Measurements from ENCODE around the gene PRMT7. TPM values are rescaled to one million over a fixed set of nuclear protein-coding genes. Genes with fewer than 3 reads are reported as not detected.

Gene PRMT7
- polyA plus RNA-seq, 1 donor from 2014 or later, result 203 TPM

GRCh38 chr16:68347605-68348004 lies 36.8 kb downstream of the PRMT7 start:
- Histone ChIP-seq H3K4me2 (ENCODE audit: low read length) (no peak overlapping the region), H3K36me3 (ENCODE audit: insufficient read depth, low read length) (no peaks in the 10 kb centered on the region), H3K9me3 (ENCODE audit: low read length) (no peaks in the 10 kb centered on the region), H3K79me2 (replicated peaks; ENCODE audit: insufficient read depth, low read length) (no peaks in the 10 kb centered on the region), H3K9me2 (ENCODE audit: insufficient read depth, low read length) (no peaks in the 10 kb centered on the region), H2AFZ (ENCODE audit: low read depth, low read length) (no peak overlapping the region), H4K20me1 (ENCODE audit: insufficient read depth) (no peaks in the 10 kb centered on the region), H3K9ac (ENCODE audit: low read length) (no peak overlapping the region), H3K27me3 (ENCODE audit: insufficient read depth, low read depth, low read length) (no peaks in the 10 kb centered on the region), H3F3A (ENCODE audit: insufficient read depth, low read length, poor library complexity, severe bottlenecking) (no peaks in the 10 kb centered on the region), H3K4me3 (ENCODE audit: low read length) (no peak overlapping the region), H3K27ac (ENCODE audit: low read length) (no peak overlapping the region)
- TF ChIP-seq, protein P1, sequence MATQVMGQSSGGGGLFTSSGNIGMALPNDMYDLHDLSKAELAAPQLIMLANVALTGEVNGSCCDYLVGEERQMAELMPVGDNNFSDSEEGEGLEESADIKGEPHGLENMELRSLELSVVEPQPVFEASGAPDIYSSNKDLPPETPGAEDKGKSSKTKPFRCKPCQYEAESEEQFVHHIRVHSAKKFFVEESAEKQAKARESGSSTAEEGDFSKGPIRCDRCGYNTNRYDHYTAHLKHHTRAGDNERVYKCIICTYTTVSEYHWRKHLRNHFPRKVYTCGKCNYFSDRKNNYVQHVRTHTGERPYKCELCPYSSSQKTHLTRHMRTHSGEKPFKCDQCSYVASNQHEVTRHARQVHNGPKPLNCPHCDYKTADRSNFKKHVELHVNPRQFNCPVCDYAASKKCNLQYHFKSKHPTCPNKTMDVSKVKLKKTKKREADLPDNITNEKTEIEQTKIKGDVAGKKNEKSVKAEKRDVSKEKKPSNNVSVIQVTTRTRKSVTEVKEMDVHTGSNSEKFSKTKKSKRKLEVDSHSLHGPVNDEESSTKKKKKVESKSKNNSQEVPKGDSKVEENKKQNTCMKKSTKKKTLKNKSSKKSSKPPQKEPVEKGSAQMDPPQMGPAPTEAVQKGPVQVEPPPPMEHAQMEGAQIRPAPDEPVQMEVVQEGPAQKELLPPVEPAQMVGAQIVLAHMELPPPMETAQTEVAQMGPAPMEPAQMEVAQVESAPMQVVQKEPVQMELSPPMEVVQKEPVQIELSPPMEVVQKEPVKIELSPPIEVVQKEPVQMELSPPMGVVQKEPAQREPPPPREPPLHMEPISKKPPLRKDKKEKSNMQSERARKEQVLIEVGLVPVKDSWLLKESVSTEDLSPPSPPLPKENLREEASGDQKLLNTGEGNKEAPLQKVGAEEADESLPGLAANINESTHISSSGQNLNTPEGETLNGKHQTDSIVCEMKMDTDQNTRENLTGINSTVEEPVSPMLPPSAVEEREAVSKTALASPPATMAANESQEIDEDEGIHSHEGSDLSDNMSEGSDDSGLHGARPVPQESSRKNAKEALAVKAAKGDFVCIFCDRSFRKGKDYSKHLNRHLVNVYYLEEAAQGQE (IDR thresholded peaks at IDR 0.05; ENCODE audit: borderline replicate concordance), result no peak
- TF ChIP-seq CTCF (IDR thresholded peaks at IDR 0.05; ENCODE audit: poor library complexity, severe bottlenecking) (no peak), RAD21 (conservative IDR thresholded peaks at IDR 0.05) (no peak), POLR2AphosphoS5 (IDR thresholded peaks at IDR 0.05) (no peak), MXI1 (conservative IDR thresholded peaks at IDR 0.05; ENCODE audit: poor library complexity, severe bottlenecking) (no peak), EP300 (conservative IDR thresholded peaks at IDR 0.05; ENCODE audit: poor library complexity, severe bottlenecking) (no peak), TAF1 (IDR thresholded peaks at IDR 0.05; ENCODE audit: low read depth) (no peak), SMC3 (conservative IDR thresholded peaks at IDR 0.05; ENCODE audit: poor library complexity) (no peak), EZH2 (IDR thresholded peaks at IDR 0.05; ENCODE audit: borderline replicate concordance, insufficient read depth, low read length, poor library complexity, severe bottlenecking) (no peak)

DNA sequence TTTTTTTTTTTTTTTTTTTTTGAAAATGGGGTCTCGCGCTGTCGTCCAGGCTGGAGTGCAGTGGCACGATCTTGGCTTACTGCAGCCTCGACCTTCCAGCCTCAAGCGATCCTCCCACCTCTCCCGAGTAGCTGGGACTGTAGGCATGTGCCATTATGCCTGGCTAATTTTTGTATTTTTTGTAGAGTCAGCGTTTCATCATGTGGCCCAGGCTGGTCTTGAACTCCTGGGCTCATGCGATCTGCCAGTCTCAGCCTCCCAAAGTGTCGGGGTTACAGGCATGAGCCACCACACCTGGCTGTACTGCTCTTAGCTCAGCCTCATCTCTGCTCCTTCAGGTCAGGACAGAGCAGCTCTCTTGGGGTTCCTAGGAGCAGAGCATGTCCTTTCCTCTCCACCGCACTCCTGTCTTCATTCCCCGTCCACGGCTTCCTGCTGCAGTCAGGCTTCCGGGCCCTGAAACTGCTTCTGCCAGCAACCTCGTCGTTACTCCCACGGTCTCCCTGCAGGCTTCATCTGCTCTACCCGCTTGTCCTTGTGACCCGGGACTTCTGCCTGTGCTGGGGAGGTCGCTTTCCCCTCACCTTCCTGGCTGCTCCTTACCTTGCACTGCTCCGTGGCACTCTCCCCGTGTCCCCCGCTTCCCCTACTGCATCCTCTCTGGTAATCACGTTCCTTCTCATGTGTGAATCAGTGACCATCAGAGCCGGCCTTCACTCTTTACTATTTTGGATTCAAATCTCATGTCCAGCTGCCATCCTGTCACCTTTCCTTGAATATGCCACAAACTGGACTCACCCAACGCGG lies 38.0 kb downstream of the PRMT7 start:
- Histone ChIP-seq H3K27me3 (ENCODE audit: insufficient read depth, low read depth, low read length) (no peaks in the 10 kb centered on the region), H2AFZ (ENCODE audit: low read depth, low read length) (no peak overlapping the region), H3K4me2 (ENCODE audit: low read length) (no peak overlapping the region), H3K9ac (ENCODE audit: low read length) (no peak overlapping the region), H4K20me1 (ENCODE audit: insufficient read depth) (no peaks in the 10 kb centered on the region), H3K9me3 (ENCODE audit: low read length) (no peaks in the 10 kb centered on the region), H3K4me3 (ENCODE audit: low read length) (no peak overlapping the region), H3K79me2 (replicated peaks; ENCODE audit: insufficient read depth, low read length) (no peaks in the 10 kb centered on the region), H3F3A (ENCODE audit: insufficient read depth, low read length, poor library complexity, severe bottlenecking) (no peaks in the 10 kb centered on the region), H3K36me3 (ENCODE audit: insufficient read depth, low read length) (no peaks in the 10 kb centered on the region), H3K9me2 (ENCODE audit: insufficient read depth, low read length) (no peaks in the 10 kb centered on the region), H3K27ac (ENCODE audit: low read length) (no peak overlapping the region)
- TF ChIP-seq TAF1 (IDR thresholded peaks at IDR 0.05; ENCODE audit: low read depth), result no peak
